Fibroblast of lung (primary cell): Measurements from ENCODE around the gene AGBL4.

Experiments
- EZH2 ChIP-seq: IDR thresholded peaks from 2 replicates; pipeline ENCODE4 v1.5.1; 2012; ENCODE audit warnings: low read length, control low read depth, mild to moderate bottlenecking; ENCODE audit errors: missing control alignments
- TF ChIP-seq, protein P1 (sequence below), 2 donors: IDR thresholded peaks in 1 of 2; conservative IDR thresholded peaks in 1 of 2; 1 replicate in 1 of 2; 2 replicates in 1 of 2; pipeline ENCODE4 v1.5.1; 2011 to 2012; ENCODE audit warnings: low read length in 2 of 2, control low read depth in 1 of 2, inconsistent platforms in 1 of 2, low read depth in 1 of 2, mild to moderate bottlenecking in 1 of 2

DNA sequence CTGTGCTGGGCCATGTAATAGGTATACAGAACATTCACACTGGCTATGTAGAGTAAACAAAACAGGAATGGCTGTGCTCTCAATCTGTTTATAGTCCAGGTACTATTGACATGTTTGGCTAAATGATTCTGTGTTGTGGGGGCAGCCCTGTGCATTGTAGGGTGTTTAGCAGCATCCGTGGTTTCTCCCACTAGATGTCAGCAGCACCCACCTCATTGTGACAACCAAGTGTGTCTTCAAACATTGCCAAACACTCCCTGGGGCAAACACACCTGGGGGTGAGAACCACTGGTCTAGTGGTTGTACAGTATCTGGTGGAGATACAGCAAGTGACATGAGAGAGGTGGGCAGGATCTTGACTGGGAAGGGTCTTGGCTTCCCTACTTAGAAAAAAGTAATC, 1471.3 kb downstream of the AGBL4 start:
- TF ChIP-seq, protein P1, sequence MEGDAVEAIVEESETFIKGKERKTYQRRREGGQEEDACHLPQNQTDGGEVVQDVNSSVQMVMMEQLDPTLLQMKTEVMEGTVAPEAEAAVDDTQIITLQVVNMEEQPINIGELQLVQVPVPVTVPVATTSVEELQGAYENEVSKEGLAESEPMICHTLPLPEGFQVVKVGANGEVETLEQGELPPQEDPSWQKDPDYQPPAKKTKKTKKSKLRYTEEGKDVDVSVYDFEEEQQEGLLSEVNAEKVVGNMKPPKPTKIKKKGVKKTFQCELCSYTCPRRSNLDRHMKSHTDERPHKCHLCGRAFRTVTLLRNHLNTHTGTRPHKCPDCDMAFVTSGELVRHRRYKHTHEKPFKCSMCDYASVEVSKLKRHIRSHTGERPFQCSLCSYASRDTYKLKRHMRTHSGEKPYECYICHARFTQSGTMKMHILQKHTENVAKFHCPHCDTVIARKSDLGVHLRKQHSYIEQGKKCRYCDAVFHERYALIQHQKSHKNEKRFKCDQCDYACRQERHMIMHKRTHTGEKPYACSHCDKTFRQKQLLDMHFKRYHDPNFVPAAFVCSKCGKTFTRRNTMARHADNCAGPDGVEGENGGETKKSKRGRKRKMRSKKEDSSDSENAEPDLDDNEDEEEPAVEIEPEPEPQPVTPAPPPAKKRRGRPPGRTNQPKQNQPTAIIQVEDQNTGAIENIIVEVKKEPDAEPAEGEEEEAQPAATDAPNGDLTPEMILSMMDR (conservative IDR thresholded peaks at IDR 0.05 in 1 of 2, IDR thresholded peaks at IDR 0.05 in 1 of 2; ENCODE audit: low read depth in 1 of 2, low read length in 2 of 2) = peak in 1 of 2 donors; percentile 29
- TF ChIP-seq EZH2 = no peak
